RWPE1 (cell line): ENCODE results near the gene FAM180A.

Experiments
- CTCF ChIA-PET: fragments of 350-600 bp; sonication (Branson Sonifier 250); formaldehyde crosslinking; extraction: SDS; loops from one replicate; lab custom pipeline; 2021; lab: Yijun Ruan, JAX
- POLR2A ChIA-PET: fragments of 400-600 bp; formaldehyde crosslinking; extraction: SDS; loops from one replicate; lab custom pipeline; 2020; ENCODE audit warnings: antibody characterized with exemption; ENCODE audit not compliant: low non-redundant PET; lab: Yijun Ruan, JAX
- DNase-seq: peaks from one replicate; pipeline ENCODE4 v3.0.0; 2012; ENCODE audit warnings: low spot score
- H3K27ac ChIP-seq: fragments of 450-650 bp; 2 replicates; pipeline ENCODE4 v1.5.1; 2017
- CTCF ChIP-seq: fragments of 450-650 bp; conservative IDR thresholded peaks from 2 replicates; pipeline ENCODE4 v1.5.1; 2017; ENCODE audit warnings: low read depth, mild to moderate bottlenecking

FAM180A gene

GRCh38 chr7:135726911-135727673 lies 21.5 kb downstream of the FAM180A start:
- no peak for DNase-seq
- ChIA-PET POLR2A (no interaction called here), CTCF (no interaction called here)
- no peak for TF ChIP-seq CTCF
- no peak overlapping the region for H3K27ac ChIP-seq

GRCh38 chr7:135726276-135726788 lies 22.3 kb downstream of the FAM180A start:
- TF ChIP-seq CTCF, result no peak
- ChIA-PET CTCF (no interaction called here), POLR2A (no interaction called here)
- H3K27ac ChIP-seq, result no peak overlapping the region
- DNase-seq, result no peak

- ChIA-PET POLR2A (no interaction called here), CTCF (no interaction called here)
- DNase-seq, result no peak
- no peak for TF ChIP-seq CTCF
- H3K27ac ChIP-seq, result no peak overlapping the region
Measured at GRCh38 chr7:135723411-135723810, 25.2 kb downstream of the FAM180A start.

GRCh38 chr7:135721198-135721820 lies 27.3 kb downstream of the FAM180A start:
- TF ChIP-seq CTCF, result no peak
- ChIA-PET CTCF (no interaction called here), POLR2A (no interaction called here)
- no peak for DNase-seq
- H3K27ac ChIP-seq, result no peak overlapping the region

- CTCF ChIA-PET, result no interaction called here
- no peak for TF ChIP-seq CTCF
- no peak overlapping the region for H3K27ac ChIP-seq
- POLR2A ChIA-PET, result no interaction called here
- no peak for DNase-seq
Measured at GRCh38 chr7:135719688-135720087, 28.9 kb downstream of the FAM180A start.

GRCh38 chr7:135718794-135719437 lies 29.7 kb downstream of the FAM180A start:
- no peak for DNase-seq
- ChIA-PET CTCF (no interaction called here), POLR2A (no interaction called here)
- TF ChIP-seq CTCF, result no peak
- H3K27ac ChIP-seq, result no peak overlapping the region
